ENCODE results near the gene MRPS23. TPM values are rescaled to one million over a fixed set of nuclear protein-coding genes. Genes with fewer than 3 reads are reported as not detected.

Gene MRPS23
- total and polyA plus RNA-seq, 2 of the 8 experiments (the other 6 are each of a cell fraction or from before 2014, with no cell fraction given) = 38.6 to 60.4 TPM

GRCh38 chr17:57890857-57891232, 41.0 kb upstream of the MRPS23 start:
- Histone ChIP-seq H3K4me1 (replicated peaks in 1 of 4; ENCODE audit: control insufficient read depth in 3 of 4, insufficient read depth in 4 of 4, low read length in 3 of 4) (peaks cover 8 to 11% (median 11%) of the 10 kb centered on the region in 4 experiments), H3K23me2 (ENCODE audit: low read depth, low read length) (no peaks in the 10 kb centered on the region), H3K27me3 (replicated peaks in 1 of 4; ENCODE audit: control insufficient read depth in 3 of 4, extremely low read depth in 1 of 4, insufficient read depth in 3 of 4, low read length in 3 of 4) (no peaks in the 10 kb centered on the region), H4K91ac (replicated peaks; ENCODE audit: insufficient read length, low read length) (peak overlapping the region; percentile 32), H3K9me3 (ENCODE audit: insufficient read depth in 2 of 2, low read depth in 1 of 2, low read length in 1 of 2) (no peaks in the 10 kb centered on the region), H4K20me1 (replicated peaks in 1 of 2; ENCODE audit: control insufficient read depth in 1 of 2, insufficient read depth in 2 of 2, low read length in 2 of 2) (no peaks in the 10 kb centered on the region), H2AFZ (ENCODE audit: low read length) (no peak overlapping the region), H3K27ac (ENCODE audit: low read depth, low read length) (no peak overlapping the region), H3K56ac (replicated peaks; ENCODE audit: insufficient read length, low read depth, low read length) (no peak overlapping the region), H3K4me3 (ENCODE audit: extremely low read depth in 1 of 4, insufficient read depth in 2 of 4, low read depth in 3 of 4, low read length in 4 of 4) (no peak overlapping the region), H2BK12ac (ENCODE audit: low read depth, low read length) (no peak overlapping the region; the same call in 1 of the 2 replicates), H3K36me3 (ENCODE audit: control insufficient read depth in 2 of 4, insufficient read depth in 4 of 4, low read length in 3 of 4) (no peaks in the 10 kb centered on the region), H2BK20ac (ENCODE audit: low read length) (no peak overlapping the region), H3K79me1 (ENCODE audit: low read depth, low read length) (no peaks in the 10 kb centered on the region), H3K14ac (ENCODE audit: insufficient read length) (no peak overlapping the region), H3K4me2 (ENCODE audit: insufficient read depth in 1 of 2, low read depth in 2 of 2, low read length in 2 of 2) (no peak overlapping the region), H2BK120ac (replicated peaks; ENCODE audit: low read depth, low read length) (no peak overlapping the region), H2BK5ac (ENCODE audit: low read depth, low read length) (no peak overlapping the region), H3K9ac (replicated peaks in 1 of 4; ENCODE audit: extremely low read depth in 1 of 4, low read depth in 3 of 4, low read length in 3 of 4) (no peak overlapping the region), H4K8ac (ENCODE audit: extremely low read depth, insufficient read depth, low read length) (no peak overlapping the region; the same call in 1 of the 2 replicates), H3K23ac (ENCODE audit: insufficient read length) (no peak overlapping the region), H4K5ac (ENCODE audit: insufficient read length, low read depth, low read length) (no peak overlapping the region), H2BK15ac (ENCODE audit: low read length) (peak overlapping the region; percentile 63; the same call in 1 of the 2 replicates), H3K4ac (replicated peaks; ENCODE audit: insufficient read length, low read depth, low read length) (no peak overlapping the region), H3K79me2 (ENCODE audit: control insufficient read depth in 1 of 2, insufficient read depth in 2 of 2, low read length in 2 of 2) (no peaks in the 10 kb centered on the region), H2AK5ac (ENCODE audit: low read depth, low read length) (no peak overlapping the region), H3K18ac (ENCODE audit: extremely low read depth, low read length) (no peak overlapping the region)
- CTCF ChIA-PET (ENCODE audit: partially characterized antibody) = interaction anchor here (0.7 to 9.0 kb wide), 11 partner anchors 8 to 108 kb away, joined by 3 to 205 read pairs (median 14); no protein-coding TSS in a partner anchor
- DNase-seq (ENCODE audit: low read depth in 1 of 2, low spot score in 2 of 2) (no peak), FAIRE-seq (no peak)
- WGBS, 2 experiments (ENCODE audit: extremely low coverage in 1 of 2, insufficient coverage in 1 of 2, insufficient read length in 1 of 2, insufficient replicate concordance in 2 of 2, low coverage in 1 of 2, low lambda C conversion rate in 2 of 2, missing lambda C conversion rate in 1 of 2) = 93% methylated on average over 4 of the region's 4 CpGs; no CpG with 5 or more reads in 1 of the 2 experiments
- POLR2A ChIA-PET (ENCODE audit: partially characterized antibody) = interaction anchor here (1.1 to 1.8 kb wide), 3 partner anchors 14 to 110 kb away, joined by 3 to 7 read pairs (median 4); no protein-coding TSS in a partner anchor
- TF ChIP-seq TBP (IDR thresholded peaks at IDR 0.05; ENCODE audit: low read depth, low read length) = no peak
- no peak for TF ChIP-seq TAF1 (IDR thresholded peaks at IDR 0.05; ENCODE audit: low read depth, low read length)
- no peak for TF ChIP-seq JUN (IDR thresholded peaks at IDR 0.05; ENCODE audit: low read depth, low read length)
- no peak for TF ChIP-seq CTBP2 (IDR thresholded peaks at IDR 0.05; ENCODE audit: borderline replicate concordance, insufficient read depth, insufficient read length, low read length)
- TF ChIP-seq POU5F1 (IDR thresholded peaks at IDR 0.05; ENCODE audit: low read depth, low read length) = no peak
- TF ChIP-seq SP2 (IDR thresholded peaks at IDR 0.05; ENCODE audit: low read length) = no peak
- TF ChIP-seq CEBPB (IDR thresholded peaks at IDR 0.05; ENCODE audit: low read depth, low read length) = no peak
- no peak for TF ChIP-seq CHD1 (IDR thresholded peaks at IDR 0.05; ENCODE audit: low read depth, low read length)
- TF ChIP-seq GTF2F1 (IDR thresholded peaks at IDR 0.05; ENCODE audit: borderline replicate concordance, low read depth, low read length) = no peak
- no peak for TF ChIP-seq TCF12 (IDR thresholded peaks at IDR 0.05; ENCODE audit: low read depth, low read length)
- no peak for TF ChIP-seq BACH1 (IDR thresholded peaks at IDR 0.05; ENCODE audit: low read length)
